ENCODE data around the gene SHC2.

DNA sequence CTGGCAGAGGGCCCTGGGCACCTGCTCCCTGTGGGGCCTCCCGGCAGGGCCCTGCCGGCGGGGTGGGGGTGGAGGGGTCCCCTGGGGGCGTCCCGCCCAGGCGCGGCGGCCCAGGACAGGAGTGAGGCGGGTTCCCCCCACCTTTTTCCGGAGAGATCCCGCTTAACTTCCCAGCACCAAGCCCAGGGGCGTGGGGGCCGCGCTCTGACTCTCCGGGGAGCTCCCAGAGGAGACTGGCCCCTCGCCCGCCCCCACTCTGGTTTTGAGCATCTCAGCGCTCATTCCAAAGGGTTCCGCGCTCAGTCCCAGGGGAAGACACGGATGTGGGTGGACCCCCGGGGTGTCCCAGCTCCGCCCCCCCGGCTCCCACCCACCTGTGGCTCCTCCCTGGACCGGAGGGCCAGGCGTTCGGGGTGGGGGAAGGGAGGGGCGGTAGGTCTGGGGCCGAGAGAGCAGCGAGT, 52.4 kb downstream of the SHC2 start:
- TF ChIP-seq, protein P1, sequence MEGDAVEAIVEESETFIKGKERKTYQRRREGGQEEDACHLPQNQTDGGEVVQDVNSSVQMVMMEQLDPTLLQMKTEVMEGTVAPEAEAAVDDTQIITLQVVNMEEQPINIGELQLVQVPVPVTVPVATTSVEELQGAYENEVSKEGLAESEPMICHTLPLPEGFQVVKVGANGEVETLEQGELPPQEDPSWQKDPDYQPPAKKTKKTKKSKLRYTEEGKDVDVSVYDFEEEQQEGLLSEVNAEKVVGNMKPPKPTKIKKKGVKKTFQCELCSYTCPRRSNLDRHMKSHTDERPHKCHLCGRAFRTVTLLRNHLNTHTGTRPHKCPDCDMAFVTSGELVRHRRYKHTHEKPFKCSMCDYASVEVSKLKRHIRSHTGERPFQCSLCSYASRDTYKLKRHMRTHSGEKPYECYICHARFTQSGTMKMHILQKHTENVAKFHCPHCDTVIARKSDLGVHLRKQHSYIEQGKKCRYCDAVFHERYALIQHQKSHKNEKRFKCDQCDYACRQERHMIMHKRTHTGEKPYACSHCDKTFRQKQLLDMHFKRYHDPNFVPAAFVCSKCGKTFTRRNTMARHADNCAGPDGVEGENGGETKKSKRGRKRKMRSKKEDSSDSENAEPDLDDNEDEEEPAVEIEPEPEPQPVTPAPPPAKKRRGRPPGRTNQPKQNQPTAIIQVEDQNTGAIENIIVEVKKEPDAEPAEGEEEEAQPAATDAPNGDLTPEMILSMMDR (IDR thresholded peaks at IDR 0.05), result no peak
- TF ChIP-seq POLR2A (IDR thresholded peaks at IDR 0.05), result no peak

Data from body of pancreas (tissue), 4 donors.